Raji (cell line): ENCODE data around the gene ZNF439.

Source experiments
- POLR2A ChIP-seq: IDR thresholded peaks from 2 replicates; pipeline ENCODE4 v1.6.1; 2011; ENCODE audit warnings: low read depth, low read length, control low read depth; ENCODE audit not compliant: insufficient read depth

The ZNF439 gene

GRCh38 chr19:11861301-11861700 is 12.8 kb downstream of the ZNF439 start:
- TF ChIP-seq POLR2A: no peak

- TF ChIP-seq POLR2A: no peak
These were observed 19.7 kb downstream of the ZNF439 start for GRCh38 chr19:11868188-11868587.

- TF ChIP-seq POLR2A: no peak
These were observed 24.1 kb downstream of the ZNF439 start for GRCh38 chr19:11872624-11873023.

GRCh38 chr19:11873762-11874161 is 25.2 kb downstream of the ZNF439 start:
- TF ChIP-seq POLR2A: no peak

- TF ChIP-seq POLR2A: no peak
These were observed 32.1 kb downstream of the ZNF439 start for GRCh38 chr19:11880598-11880997.

- TF ChIP-seq POLR2A: no peak
These were observed 32.8 kb downstream of the ZNF439 start for GRCh38 chr19:11881151-11881800.

- TF ChIP-seq POLR2A: no peak
These were observed 34.1 kb downstream of the ZNF439 start for GRCh38 chr19:11882606-11883005.

GRCh38 chr19:11887234-11887610 is 38.7 kb downstream of the ZNF439 start:
- TF ChIP-seq POLR2A: no peak

- TF ChIP-seq POLR2A: no peak
These were observed 39.3 kb downstream of the ZNF439 start, which contains the start of gene ZNF69 for GRCh38 chr19:11887611-11888531. TSS of gene ZNF69 (plus strand) at chr19:11887782. CDS start at chr19:11887924, 142 bp downstream.

- no peak for TF ChIP-seq POLR2A
These were observed 42.1 kb downstream of the ZNF439 start for GRCh38 chr19:11890634-11891033.

- TF ChIP-seq POLR2A: no peak
These were observed 46.3 kb downstream of the ZNF439 start for GRCh38 chr19:11894851-11895250.

GRCh38 chr19:11902228-11902627 is 53.7 kb downstream of the ZNF439 start:
- TF ChIP-seq POLR2A: no peak

GRCh38 chr19:11905928-11906327 is 57.4 kb downstream of the ZNF439 start:
- no peak for TF ChIP-seq POLR2A
